Fibroblast of skin of right biceps (primary cell): ENCODE results near the gene PTPA.

Source experiments
- DNase-seq: peaks from one replicate; pipeline ENCODE4 v3.0.0-alpha.2; 2013

Gene PTPA

GRCh38 chr9:129084087-129084486 is 27.1 kb upstream of the PTPA start:
- no peak for DNase-seq

DNA sequence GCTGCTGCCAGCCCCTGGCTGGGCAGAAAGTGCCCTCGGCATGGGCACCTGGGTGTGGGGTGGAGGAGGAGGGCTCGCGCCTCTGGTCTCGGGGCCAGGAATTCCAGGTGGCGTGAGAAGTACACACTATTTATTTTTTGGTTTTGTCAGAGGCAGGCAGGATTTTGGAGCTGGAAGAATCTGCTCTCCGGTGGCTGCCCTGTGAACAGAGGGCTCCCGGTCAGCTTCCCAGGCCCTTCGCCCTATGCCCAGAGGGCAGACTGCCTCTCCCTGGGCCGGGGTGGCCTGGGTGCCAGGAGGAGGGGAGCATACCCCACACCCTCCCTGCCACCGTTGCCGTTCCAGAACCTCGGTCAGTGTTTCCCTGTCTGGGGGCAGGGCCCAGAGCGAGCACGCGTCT is 22.0 kb upstream of the PTPA start:
- DNase-seq = no peak

- DNase-seq = no peak
These were observed 17.4 kb upstream of the PTPA start for GRCh38 chr9:129093602-129094386.

DNA sequence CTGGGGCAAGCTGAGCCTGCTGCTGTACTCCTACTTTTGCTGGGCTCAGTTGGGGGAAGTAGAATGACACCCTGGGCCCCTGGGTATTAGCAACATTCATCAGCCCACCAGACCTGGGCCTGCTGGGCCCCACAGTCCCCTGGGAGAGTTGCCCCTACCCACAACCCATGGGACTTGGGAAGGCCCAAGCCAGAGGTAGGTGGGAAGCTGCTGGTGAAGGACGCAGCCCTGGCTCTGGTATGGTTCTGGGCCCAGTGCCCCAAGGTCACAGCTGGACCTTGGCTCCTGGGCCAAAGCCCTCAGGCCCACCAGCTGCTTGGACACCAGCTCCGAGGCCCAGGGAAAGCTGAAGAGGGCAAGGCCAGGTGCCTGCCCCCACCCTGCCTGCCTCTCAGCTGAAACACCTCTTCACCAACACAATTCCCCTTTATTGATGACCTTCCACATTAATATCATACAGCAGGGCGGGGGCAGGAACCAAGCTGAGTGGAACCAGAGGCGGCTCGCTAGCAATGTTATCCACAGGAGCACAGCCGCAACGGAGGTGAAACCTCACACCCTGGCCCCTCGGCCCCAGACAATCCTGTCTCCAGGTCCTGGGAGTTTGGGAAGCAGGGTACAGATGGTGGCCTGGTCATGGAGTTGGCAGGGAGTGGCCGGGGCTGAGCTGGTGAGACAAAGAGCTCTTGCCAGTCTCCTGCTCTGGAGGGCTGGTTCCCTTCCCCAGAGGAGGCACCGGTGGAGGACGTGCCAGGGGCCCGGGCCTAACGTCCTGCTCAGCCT is 16.6 kb upstream of the PTPA start:
- no peak for DNase-seq

DNA sequence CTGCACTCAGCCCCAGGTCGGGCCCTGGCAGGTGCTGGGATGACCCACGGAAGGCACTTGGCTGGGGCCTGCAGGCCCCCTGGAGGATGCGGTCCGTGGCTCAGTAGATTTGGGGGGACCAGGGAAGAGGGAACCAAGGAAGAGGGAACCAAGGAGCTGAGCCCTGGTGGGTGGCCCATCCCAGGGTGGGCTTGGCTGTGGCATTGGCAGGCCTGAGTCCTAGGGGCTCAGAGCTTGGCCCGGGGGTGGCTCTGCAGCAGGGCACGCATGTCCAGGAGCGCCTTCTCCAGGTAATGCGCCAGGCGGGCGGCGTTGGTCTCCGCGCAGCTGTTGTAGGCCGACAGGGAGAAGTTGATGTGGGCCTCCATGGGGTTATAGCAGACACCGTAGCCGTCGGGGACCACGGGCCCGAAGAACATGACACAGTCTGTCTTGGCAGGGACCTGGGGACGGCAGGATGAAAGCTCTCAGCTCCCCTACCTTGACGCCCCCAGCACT is 16.0 kb upstream of the PTPA start:
- DNase-seq = no peak

- no peak for DNase-seq
These were observed 15.3 kb upstream of the PTPA start for GRCh38 chr9:129095908-129096307.

GRCh38 chr9:129097671-129098306 is 13.4 kb upstream of the PTPA start:
- DNase-seq = no peak

GRCh38 chr9:129098328-129098727 is 12.9 kb upstream of the PTPA start:
- no peak for DNase-seq

- no peak for DNase-seq
These were observed 10.6 kb upstream of the PTPA start for GRCh38 chr9:129100383-129101169.

- DNase-seq = no peak
These were observed 9.9 kb upstream of the PTPA start for GRCh38 chr9:129101279-129101678.

- no peak for DNase-seq
These were observed 9.1 kb upstream of the PTPA start for GRCh38 chr9:129102095-129102525.

GRCh38 chr9:129102791-129103594 is 8.2 kb upstream of the PTPA start:
- peak; percentile 53 for DNase-seq

- no peak for DNase-seq
These were observed 7.6 kb upstream of the PTPA start for GRCh38 chr9:129103595-129103965.

DNA sequence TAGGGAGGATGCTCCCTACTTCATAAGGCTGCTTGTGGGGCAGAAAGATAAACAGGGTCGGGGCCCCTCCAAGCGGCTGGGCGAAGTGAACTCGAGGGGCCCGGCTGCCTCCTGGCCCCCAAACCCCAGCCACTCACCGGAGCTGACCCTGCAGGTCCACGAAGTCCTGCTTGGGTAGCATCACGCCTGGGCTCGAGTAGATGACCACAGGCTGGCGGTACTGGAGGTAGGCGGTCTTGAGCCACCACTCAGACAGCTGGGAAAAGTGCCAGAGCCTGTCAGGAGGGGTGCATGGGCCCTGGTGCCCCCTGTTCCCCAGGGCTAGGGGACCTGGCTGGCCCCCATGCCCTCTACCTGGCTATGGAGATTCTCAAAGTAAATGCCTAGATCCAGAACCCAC is 7.2 kb upstream of the PTPA start:
- DNase-seq = no peak

GRCh38 chr9:129105857-129106694 is 5.1 kb upstream of the PTPA start:
- no peak for DNase-seq

DNA sequence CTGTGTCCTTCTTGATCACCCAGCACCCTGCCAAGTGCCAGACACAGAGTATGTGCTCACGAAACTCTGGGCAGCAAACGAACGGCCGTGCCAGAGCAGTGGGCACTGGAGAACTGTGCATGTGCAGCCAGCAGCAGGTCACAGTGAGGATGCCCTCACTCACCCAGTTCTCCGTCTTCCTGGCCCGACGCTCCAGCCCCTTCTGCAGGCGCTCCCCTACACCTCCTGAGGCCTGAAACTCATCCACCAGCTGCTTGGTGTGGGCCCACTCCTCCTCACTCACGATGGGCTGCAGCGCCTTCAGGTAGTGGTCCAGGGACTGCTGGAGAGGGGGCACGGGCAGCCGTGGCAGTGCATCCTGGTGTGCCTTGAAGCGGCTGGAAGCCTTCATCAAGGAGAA is 3.6 kb upstream of the PTPA start:
- no peak for DNase-seq

DNA sequence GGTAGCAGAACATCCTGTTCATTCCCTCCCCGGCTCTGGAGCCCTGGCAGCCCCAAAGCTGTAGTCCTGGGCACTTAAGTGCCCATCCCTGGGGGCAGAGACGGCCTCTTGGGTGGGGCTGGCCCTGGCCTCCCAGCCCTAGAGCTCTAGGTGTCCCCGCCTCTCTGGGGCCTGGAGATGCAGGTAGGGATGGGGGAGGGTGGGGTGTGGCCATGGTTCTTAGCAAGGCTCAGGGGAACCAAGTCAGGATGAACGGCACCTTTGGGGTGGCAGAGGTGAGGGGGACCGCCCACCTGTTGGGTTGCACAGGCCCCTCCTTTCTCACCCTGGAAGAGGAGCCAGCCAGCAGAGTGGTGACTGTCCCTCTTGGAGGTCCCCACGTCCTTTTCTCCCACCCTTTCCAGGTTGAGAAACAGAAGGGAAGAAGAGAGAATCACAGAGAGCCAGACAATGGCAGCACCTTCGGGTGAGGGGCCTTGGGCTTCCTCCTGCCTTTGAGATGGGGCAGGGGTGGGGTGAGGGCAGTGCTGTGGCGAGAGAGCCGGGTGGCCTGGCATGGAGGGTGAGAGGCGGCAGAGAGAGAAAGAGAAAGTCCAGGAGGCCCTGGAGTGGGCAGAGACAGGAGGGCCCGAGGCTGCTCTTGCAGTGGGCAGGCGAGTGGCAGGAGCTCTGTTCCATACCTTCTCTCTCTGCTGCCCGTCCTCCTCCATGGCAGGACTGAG is 3.0 kb upstream of the PTPA start:
- no peak for DNase-seq

DNA sequence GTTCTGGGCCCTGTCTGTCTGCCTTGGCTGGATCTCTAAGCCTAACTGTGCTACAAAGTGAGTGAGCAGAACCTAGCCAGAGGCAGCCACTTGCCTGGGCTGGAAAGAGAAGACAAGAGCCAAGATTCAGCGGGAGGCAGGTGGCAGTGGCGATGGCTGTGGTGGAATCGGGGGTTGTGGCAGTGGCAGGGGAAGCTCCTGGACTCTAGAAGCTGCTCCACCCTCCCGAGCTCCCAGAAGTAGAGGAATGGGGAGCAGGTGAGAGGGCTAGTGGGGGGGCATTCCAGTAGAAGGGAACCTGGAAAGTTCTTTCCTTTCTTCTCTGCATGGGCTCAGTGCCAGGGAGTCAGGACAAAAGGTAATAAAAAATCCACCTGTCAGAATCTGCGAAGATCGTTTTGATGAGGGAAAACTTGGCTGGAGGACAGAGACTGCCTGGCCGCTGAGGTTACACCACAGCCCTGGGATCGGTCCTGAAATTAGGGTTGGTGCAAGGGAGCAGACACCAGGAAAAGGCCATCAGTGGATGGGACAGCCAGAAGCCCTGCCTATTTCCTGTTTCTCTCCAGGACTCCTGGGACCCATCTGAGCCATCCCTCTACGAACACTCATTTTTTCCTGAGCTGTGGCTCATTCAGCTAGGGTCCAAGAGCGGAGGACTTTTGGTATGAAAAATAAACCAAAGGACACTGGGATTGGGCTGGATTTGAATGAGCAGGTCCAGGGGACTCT is 2.2 kb upstream of the PTPA start:
- DNase-seq = no peak

DNA sequence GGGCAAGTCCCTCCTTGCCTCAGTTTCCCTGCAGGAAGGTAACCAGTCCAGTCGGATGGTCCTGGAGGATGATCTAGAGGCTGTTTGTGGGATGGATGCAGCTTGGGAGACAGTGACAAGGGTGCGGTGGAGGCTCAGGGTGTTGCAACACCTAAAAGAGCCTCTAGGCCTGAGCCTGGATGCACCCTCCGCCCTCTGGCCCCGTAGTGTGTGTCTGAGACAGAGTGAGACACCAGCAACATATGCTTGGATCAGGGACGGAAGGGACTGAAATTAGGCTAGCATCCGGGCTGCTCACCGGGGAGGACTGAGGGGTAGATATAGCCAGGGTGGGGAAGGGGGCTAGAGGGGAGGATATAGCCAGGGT is 1.7 kb upstream of the PTPA start:
- peak; percentile 19 for DNase-seq
